HEK293 (cell line): Measurements from ENCODE around the gene MLLT3.
A peak's percentile ranks its signal among the peaks of the same experiment; 100 is the strongest.

ENCODE experiments used
- CTCF ChIP-seq: fragments of 450-650 bp; formaldehyde crosslinking; IDR thresholded peaks from 2 replicates; pipeline ENCODE4 v1.5.1; 2016; ENCODE audit warnings: missing biosample characterization, missing genetic modification characterization
- HOXA7 ChIP-seq: sonication (generic); formaldehyde crosslinking; IDR thresholded peaks from 2 replicates; pipeline ENCODE4 v1.8.1; 2022; ENCODE audit warnings: missing genetic modification reagents, borderline replicate concordance
- HOXD13 ChIP-seq: sonication (generic); formaldehyde crosslinking; IDR thresholded peaks from 2 replicates; pipeline ENCODE4 v1.8.0; 2022; ENCODE audit warnings: missing genetic modification reagents, borderline replicate concordance
- INSM2 ChIP-seq: fragments of 450-650 bp; formaldehyde crosslinking; IDR thresholded peaks from 2 replicates; pipeline ENCODE4 v1.5.1; 2016; ENCODE audit warnings: missing biosample characterization, missing genetic modification characterization
- KLF10 ChIP-seq: fragments of 450-650 bp; IDR thresholded peaks from 2 replicates; pipeline ENCODE4 v1.5.1; 2018; ENCODE audit warnings: missing biosample characterization, mild to moderate bottlenecking, missing genetic modification characterization
- MYNN ChIP-seq: fragments of 450-650 bp; formaldehyde crosslinking; IDR thresholded peaks from 2 replicates; pipeline ENCODE4 v1.5.1; 2016; ENCODE audit warnings: missing biosample characterization, missing genetic modification characterization, borderline replicate concordance
- SCRT2 ChIP-seq: fragments of 450-650 bp; formaldehyde crosslinking; IDR thresholded peaks from 2 replicates; pipeline ENCODE4 v1.5.1; 2016; ENCODE audit warnings: missing biosample characterization, missing genetic modification characterization
- TSHZ1 ChIP-seq: fragments of 450-650 bp; formaldehyde crosslinking; IDR thresholded peaks from 2 replicates; pipeline ENCODE4 v1.5.1; 2016; ENCODE audit warnings: missing biosample characterization, missing genetic modification characterization, borderline replicate concordance
- ZBTB11 ChIP-seq: fragments of 450-650 bp; formaldehyde crosslinking; conservative IDR thresholded peaks from 2 replicates; pipeline ENCODE4 v1.5.1; 2016; ENCODE audit warnings: low read depth, missing biosample characterization, missing genetic modification characterization
- ZNF114 ChIP-seq: fragments of 450-650 bp; formaldehyde crosslinking; IDR thresholded peaks from 2 replicates; pipeline ENCODE4 v1.5.0; 2017; ENCODE audit warnings: missing biosample characterization, missing genetic modification characterization
- ZNF155 ChIP-seq: fragments of 450-650 bp; formaldehyde crosslinking; IDR thresholded peaks from 2 replicates; pipeline ENCODE4 v1.5.1; 2016; ENCODE audit warnings: missing biosample characterization, missing genetic modification characterization
- ZNF202 ChIP-seq: fragments of 450-650 bp; formaldehyde crosslinking; IDR thresholded peaks from 2 replicates; pipeline ENCODE4 v1.5.1; 2016; ENCODE audit warnings: missing biosample characterization, missing genetic modification characterization, borderline replicate concordance
- ZNF214 ChIP-seq: fragments of 450-650 bp; formaldehyde crosslinking; IDR thresholded peaks from 2 replicates; pipeline ENCODE4 v1.5.1; 2017; ENCODE audit warnings: missing biosample characterization, mild to moderate bottlenecking, missing genetic modification characterization, borderline replicate concordance
- ZNF292 ChIP-seq: fragments of 450-650 bp; formaldehyde crosslinking; IDR thresholded peaks from 2 replicates; pipeline ENCODE4 v1.5.1; 2016; ENCODE audit warnings: low read depth, missing biosample characterization, missing genetic modification characterization, borderline replicate concordance
- ZNF341 ChIP-seq: fragments of 450-650 bp; formaldehyde crosslinking; IDR thresholded peaks from 2 replicates; pipeline ENCODE4; 2016; ENCODE audit warnings: low read depth, missing biosample characterization, missing genetic modification characterization
- ZNF362 ChIP-seq: fragments of 450-650 bp; formaldehyde crosslinking; IDR thresholded peaks from 2 replicates; pipeline ENCODE4 v1.5.1; 2016; ENCODE audit warnings: missing biosample characterization, missing genetic modification characterization
- ZNF549 ChIP-seq: fragments of 450-650 bp; IDR thresholded peaks from 2 replicates; pipeline ENCODE4 v1.5.1; 2018; ENCODE audit warnings: missing biosample characterization, missing genetic modification characterization, mild to moderate bottlenecking, inconsistent platforms, moderate library complexity
- ZNF658 ChIP-seq: fragments of 450-650 bp; formaldehyde crosslinking; IDR thresholded peaks from 2 replicates; pipeline ENCODE4; 2016; ENCODE audit warnings: missing biosample characterization, missing genetic modification characterization
- ZNF776 ChIP-seq: fragments of 450-650 bp; formaldehyde crosslinking; IDR thresholded peaks from 2 replicates; pipeline ENCODE4 v1.5.0; 2017; ENCODE audit warnings: missing biosample characterization, missing genetic modification characterization, borderline replicate concordance
- ZSCAN30 ChIP-seq: fragments of 450-650 bp; IDR thresholded peaks from 2 replicates; pipeline ENCODE4 v1.5.1; 2018; ENCODE audit warnings: missing biosample characterization, mild to moderate bottlenecking, missing genetic modification characterization, moderate library complexity
- TF ChIP-seq, protein P1 (sequence below): fragments of 450-650 bp; formaldehyde crosslinking; IDR thresholded peaks from 2 replicates; pipeline ENCODE4 v1.5.1; 2016; ENCODE audit warnings: missing biosample characterization, missing genetic modification characterization
- TF ChIP-seq, protein P2 (sequence below): fragments of 450-650 bp; formaldehyde crosslinking; IDR thresholded peaks from 2 replicates; pipeline ENCODE4 v1.5.1; 2017; ENCODE audit warnings: missing biosample characterization, missing genetic modification characterization

MLLT3 gene

DNA sequence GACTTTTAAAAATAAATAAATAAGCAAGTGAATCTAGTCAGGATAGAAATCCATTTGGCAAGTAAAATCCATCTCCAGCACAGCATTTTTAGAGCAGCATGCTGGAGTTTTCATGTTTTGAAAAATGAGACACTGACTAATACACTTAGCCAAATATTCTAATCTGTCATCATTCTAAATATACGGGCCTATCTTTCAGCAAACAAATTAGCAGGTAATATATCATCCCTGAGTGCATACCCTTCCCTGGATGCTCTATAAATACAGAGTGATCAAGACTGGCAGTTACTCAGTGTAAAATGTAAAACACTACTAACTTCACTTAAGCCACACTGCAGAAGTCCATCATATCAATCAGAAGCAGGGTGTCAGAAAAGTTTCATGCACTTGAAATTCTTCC lies 58.4 kb downstream of the MLLT3 start (continued):
- TF ChIP-seq INSM2 (tag by site-specific recombination) (peak; percentile 73), ZNF292 (tag by site-specific recombination) (no peak), HOXD13 (no peak), ZSCAN30 (tag by site-specific recombination) (no peak), MYNN (tag by site-specific recombination) (no peak), ZNF214 (tag by site-specific recombination) (no peak), ZNF362 (tag by site-specific recombination) (no peak), ZNF155 (tag by site-specific recombination) (no peak), CTCF (tag by site-specific recombination) (no peak), ZBTB11 (tag by site-specific recombination) (no peak), SCRT2 (tag by site-specific recombination) (no peak), KLF10 (tag by site-specific recombination) (peak; percentile 39; the same call in 1 of the 2 replicates), ZNF114 (no peak), ZNF658 (tag by site-specific recombination) (no peak), ZNF202 (no peak), HOXA7 (CRISPR knock-in tag) (no peak), ZNF776 (no peak), ZNF341 (no peak), ZNF549 (tag by site-specific recombination) (no peak), TSHZ1 (tag by site-specific recombination) (peak; percentile 75)
- TF ChIP-seq, protein P1, sequence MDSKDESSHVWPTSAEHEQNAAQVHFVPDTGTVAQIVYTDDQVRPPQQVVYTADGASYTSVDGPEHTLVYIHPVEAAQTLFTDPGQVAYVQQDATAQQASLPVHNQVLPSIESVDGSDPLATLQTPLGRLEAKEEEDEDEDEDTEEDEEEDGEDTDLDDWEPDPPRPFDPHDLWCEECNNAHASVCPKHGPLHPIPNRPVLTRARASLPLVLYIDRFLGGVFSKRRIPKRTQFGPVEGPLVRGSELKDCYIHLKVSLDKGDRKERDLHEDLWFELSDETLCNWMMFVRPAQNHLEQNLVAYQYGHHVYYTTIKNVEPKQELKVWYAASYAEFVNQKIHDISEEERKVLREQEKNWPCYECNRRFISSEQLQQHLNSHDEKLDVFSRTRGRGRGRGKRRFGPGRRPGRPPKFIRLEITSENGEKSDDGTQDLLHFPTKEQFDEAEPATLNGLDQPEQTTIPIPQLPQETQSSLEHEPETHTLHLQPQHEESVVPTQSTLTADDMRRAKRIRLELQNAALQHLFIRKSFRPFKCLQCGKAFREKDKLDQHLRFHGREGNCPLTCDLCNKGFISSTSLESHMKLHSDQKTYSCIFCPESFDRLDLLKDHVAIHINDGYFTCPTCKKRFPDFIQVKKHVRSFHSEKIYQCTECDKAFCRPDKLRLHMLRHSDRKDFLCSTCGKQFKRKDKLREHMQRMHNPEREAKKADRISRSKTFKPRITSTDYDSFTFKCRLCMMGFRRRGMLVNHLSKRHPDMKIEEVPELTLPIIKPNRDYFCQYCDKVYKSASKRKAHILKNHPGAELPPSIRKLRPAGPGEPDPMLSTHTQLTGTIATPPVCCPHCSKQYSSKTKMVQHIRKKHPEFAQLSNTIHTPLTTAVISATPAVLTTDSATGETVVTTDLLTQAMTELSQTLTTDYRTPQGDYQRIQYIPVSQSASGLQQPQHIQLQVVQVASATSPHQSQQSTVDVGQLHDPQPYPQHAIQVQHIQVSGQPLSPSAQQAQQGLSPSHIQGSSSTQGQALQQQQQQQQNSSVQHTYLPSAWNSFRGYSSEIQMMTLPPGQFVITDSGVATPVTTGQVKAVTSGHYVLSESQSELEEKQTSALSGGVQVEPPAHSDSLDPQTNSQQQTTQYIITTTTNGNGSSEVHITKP = no peak
- TF ChIP-seq, protein P2, sequence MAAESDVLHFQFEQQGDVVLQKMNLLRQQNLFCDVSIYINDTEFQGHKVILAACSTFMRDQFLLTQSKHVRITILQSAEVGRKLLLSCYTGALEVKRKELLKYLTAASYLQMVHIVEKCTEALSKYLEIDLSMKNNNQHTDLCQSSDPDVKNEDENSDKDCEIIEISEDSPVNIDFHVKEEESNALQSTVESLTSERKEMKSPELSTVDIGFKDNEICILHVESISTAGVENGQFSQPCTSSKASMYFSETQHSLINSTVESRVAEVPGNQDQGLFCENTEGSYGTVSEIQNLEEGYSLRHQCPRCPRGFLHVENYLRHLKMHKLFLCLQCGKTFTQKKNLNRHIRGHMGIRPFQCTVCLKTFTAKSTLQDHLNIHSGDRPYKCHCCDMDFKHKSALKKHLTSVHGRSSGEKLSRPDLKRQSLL = no peak
